HG03175 (cell line): ENCODE data around the gene TMEM131L.

Experiments
- ATAC-seq: cut with Tn5 transposase; IDR thresholded peaks from one replicate; pipeline ENCODE4 v1.9.1; 2021; ENCODE audit warnings: mild to moderate bottlenecking, moderate library complexity; ENCODE audit not compliant: unreplicated experiment

TMEM131L gene

DNA sequence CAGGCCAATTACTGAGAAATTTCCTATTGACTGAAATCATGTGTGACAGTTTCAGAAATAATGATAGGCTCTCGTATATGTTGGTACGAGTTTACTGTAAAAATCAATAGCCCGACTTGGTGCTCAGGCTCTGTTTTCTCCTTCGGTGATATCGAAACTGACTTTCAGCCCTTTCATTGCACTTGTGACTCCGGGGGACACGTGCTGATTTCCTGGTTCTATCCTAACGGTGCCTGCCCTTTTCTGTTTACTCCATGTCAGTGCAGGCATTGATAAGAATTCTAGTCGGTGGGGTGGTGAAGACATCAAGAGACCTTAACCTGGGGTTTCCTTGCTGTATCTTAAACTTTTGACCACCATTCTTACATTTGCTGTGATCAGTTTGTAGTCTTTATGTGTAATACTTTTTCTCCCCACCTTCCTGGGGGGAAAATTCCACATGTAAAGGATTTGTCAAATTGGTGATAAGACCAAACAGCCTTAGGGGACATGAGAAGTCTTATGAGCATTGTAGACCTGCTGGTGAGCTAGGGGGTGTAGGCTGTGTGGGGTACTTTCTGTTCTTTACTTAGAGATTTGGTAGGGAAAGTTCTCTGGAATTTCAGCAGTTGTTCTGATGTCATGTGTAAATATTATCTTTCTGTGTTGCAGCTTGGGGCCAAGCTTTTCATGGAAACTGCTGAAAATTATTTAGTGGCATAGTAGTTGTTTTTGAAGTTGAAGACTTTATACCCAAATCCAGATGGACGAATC is 52.7 kb downstream of the TMEM131L start:
- ATAC-seq = no peak

DNA sequence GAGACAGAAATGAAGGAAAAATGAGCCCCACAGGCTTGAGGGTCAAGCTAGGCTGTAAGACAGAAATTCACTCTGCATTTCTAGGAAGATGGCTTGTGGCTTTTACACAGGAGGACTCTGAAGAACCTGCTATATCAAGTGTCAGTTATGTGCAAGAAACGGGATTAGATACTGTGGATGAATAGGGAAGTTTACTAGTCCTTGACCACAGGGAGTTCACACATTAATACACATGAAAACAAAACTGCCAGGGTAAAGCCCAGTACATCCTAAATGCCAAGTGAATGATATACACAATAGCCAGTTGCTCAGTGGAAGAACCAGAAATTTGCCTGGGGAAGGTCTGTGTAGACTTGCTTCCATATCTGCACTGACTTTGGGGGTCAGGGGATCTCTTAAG is 53.5 kb downstream of the TMEM131L start:
- no peak for ATAC-seq

DNA sequence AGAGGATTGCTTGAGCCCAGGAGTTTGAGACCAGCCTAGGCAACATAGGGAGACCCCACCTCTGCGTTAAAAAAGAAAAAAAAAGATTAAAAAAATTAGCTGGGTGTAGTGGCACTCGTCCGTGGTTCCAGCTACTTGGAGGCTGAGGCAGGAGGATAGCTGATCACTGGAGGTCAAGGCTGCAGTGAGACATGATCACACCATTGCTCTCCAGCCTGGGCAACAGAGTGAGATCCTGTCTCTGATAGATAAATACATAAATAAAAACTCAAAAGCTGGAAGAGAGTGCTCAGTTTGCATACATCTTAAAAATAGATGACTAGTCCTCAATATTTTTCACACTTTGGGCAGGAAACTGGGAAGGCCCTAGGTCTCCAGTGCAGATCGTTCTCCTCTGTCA is 54.1 kb downstream of the TMEM131L start:
- no peak for ATAC-seq

DNA sequence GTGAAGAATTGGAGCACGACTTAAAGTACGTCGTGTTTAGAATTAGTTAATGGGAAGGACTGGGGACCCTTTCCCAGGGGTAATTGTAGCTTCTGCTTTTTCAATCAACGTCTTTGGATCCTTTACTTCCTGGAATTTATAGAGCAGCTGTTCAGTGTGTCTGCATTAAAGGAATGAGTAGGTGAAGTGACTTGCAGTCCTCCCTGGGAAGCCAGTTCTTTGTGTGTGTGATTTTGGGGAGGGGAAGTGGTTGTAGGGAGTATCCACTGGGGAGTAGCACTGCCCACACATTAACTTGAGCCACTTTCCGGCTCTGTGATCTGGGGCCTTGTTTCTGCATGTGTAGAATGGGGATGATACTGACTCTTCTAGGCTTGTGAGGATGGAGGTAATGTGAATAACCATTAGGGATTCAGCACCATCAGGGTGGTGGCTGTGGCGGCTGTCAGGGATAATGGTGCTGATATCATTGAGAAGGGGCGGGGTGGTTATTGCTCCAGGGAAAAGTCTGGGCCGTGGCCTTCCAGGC is 54.7 kb downstream of the TMEM131L start:
- peak; percentile 45 for ATAC-seq

DNA sequence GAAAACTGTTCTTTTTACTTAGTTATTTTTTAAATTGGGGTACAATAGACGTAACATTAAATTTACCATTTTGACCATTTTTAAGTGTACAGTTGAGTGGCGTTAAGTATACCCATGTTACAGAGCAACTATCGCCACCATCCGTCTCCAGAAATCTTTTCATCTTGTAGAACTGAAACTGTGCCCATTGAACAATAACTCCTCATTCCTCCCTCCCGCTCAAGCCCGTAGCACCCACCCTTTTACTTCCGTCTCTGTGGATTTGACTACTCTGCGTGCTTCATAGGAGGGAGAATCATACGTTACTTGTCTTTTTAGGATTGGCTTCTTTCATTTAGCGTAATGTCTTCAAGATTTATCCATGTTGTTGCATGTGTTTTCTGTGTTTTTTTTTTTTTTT is 55.3 kb downstream of the TMEM131L start:
- peak; percentile 25 for ATAC-seq

DNA sequence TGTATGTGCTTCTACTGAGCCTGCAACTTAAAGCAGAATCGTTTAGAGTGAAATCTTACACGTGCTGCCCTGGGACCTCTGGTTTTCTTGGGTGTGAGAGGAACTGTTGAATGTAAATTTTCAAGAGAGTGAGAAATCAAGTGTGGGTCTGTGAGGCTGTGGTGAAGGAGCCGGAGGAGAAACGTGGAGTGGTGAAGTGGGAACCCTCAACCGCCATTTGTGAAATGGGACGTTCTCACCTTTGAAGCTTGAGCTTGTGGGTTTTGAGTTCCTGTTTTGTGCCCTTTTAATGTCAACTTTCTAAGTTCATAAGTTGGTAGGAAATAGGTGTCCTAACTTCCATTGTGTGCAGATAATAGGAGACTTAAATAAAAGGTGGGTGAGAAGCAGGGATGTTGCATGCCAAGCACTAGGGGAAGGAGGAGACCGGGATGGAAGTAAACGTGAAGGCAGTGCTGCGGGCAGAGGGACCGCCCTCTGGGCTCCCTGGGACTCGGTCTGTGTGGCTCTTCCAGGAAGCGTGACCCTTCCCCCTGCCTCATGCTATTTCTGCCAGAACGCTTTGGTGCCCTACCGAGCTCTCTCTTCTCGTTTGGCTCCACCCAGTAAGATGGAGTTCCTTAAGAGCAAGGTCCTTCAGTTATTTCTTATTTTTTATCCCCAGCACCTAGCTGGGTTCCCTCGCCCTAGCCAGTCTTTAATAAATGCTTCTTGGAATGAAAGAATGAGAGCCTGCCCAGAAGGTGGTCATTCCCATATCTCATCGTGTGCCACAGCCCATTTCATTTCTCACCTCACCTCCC is 56.0 kb downstream of the TMEM131L start:
- peak; percentile 49 for ATAC-seq

DNA sequence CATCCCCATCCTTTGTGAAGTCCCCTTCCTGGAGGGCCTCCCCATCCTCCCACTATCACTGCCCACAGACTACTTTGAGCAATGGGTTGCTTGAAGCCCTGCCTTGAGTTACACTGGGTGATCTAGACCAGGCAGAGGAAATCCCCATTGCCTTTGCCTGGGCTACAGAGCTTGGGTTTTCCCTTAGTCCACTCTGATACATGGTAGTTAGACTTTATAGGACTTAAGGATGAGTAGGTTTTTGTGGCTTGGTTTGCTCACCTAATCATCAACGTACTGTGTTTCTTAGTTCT is 56.6 kb downstream of the TMEM131L start:
- peak; percentile 26 for ATAC-seq

DNA sequence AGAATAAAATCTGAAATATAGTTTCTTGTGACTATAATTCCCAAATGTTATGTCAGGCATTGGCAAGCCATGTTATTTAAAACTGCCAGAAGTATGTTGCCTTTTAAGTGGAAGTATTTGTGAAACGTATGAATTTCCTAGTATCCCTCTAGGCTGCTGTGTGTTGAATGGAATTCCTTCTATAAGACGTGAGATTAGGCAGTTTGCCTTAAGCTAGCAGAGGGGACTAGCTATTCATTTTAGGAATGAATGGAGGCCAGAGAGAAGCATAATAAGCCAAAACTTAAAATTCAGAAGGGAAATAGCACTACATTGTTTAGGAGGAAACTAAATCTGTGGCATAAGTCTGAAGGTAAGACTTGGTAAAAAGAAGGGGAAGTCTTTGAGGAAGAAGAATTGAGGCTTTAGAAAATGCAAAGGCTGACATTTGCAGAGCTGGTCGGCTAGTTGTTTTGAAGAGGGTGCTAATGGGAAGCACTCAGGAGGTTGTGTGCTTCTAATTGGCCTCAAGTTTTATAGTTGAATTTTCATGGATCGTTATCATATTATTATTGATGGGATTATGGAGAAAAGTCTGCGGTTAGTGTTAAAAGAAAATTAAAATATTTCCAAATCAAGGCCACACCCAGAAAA is 57.1 kb downstream of the TMEM131L start:
- ATAC-seq = no peak

DNA sequence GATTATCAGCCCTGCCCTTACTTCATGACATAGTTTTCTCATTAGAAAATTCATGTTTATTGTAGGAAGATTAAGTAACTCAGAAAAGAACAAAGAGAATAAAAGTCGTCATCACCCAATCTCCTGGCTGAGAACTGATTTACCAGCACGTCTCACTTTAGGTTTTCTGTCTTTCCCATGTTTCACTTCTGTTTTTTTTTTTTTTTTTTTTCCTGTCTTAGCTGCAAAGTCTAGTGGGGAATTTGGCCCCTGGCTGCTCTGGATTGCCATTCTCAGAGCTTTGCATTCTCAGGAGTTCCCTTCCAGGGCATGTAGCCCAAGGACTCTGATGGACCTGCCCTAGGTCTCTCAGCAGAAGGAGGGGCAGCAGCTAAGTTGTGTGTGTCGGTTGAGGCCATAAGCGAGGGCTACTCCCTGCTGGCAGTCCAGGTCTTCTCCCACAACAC is 57.8 kb downstream of the TMEM131L start:
- ATAC-seq = no peak

DNA sequence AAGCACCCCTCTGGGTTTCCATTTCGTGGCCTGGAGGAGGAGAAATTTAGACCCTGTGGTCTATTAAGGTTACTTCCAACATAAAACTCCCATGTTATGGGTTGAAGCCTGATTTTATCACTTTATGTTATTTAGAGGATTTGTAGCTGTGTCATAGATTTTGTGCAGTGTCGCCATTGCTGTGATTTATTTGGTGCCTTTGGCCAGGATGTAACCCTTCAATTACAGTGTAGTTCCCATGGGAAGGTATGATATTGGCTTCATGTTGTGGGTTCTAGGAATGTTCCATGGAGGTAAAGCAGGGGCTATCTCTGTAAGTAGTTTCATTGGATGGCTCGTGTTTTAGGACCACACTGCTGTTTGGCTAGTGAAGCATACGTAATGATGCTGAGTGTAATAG is 58.5 kb downstream of the TMEM131L start:
- ATAC-seq = no peak

DNA sequence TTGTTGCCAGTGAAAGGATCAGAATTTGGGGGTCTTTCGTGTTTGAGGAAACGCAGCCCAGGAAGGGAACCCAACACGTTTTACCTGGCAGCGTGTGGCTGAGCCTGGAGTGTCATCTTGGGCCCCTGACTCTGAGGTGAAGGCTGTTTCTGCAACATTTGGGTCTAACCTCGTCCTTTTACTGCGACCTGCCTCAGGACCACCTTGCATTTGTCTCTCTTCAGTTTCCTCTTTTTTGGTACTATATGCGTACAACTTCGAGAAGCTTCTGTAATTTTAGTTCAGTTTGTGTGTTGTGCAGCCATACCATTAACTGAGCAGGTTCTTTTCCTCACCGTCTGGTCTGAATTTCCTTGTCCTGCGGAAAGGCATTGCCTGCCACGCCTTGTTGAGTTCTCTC is 61.5 kb downstream of the TMEM131L start:
- ATAC-seq = no peak

DNA sequence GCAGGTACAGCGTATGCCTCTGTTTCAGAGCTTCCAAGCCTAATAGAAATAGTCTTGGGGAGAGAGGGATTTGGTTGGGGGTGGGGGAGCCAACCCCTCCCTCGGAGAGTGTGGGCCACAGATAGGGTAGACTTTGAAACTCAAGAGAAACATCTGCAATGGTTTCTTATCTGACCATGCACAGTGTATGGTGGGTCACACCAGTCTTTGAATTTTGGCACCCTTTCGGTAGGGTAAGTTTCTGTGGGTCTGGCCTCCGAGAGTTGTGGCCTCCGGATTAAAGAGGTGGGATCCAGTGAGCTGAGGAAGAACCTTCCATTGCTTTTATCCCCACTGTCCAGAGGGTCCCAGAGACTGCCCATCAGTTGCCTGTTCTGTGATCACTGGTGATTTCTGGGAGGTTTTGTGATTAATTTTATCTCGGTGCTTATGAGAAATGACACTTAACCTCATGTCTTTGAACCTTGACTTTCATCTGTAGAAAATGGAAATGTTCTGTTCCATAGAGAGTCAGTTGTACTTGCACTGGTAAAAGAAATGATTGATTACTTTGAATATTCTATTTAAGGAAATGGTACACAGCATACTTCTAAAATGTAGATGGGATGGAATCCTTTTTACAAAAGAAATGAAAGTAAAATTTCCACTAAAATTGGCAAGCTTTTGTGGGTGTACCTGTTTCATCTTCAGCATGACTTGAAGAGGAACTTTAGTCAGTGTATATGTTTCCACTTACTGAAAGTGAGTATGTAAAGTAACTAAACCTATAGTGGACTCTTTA is 62.7 kb downstream of the TMEM131L start:
- ATAC-seq = peak; percentile 46

DNA sequence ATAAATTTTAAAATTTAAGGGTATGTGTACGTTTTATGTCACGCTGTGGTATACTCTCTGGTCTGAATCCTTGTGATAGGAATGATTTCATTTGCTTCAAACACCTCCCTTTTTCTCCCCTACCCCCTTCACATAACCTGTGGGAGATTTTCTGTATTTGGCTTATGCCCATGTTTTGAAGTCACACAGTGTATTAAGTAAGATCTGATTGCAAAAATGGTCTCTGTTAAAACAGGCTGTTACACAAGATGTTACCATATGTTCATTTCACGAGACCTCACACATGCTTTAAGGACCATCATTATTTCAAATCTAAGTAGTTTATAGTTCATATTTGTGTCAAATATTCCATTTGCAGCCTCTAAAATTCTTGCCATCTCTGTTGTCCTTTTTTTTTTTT is 63.5 kb downstream of the TMEM131L start:
- no peak for ATAC-seq

DNA sequence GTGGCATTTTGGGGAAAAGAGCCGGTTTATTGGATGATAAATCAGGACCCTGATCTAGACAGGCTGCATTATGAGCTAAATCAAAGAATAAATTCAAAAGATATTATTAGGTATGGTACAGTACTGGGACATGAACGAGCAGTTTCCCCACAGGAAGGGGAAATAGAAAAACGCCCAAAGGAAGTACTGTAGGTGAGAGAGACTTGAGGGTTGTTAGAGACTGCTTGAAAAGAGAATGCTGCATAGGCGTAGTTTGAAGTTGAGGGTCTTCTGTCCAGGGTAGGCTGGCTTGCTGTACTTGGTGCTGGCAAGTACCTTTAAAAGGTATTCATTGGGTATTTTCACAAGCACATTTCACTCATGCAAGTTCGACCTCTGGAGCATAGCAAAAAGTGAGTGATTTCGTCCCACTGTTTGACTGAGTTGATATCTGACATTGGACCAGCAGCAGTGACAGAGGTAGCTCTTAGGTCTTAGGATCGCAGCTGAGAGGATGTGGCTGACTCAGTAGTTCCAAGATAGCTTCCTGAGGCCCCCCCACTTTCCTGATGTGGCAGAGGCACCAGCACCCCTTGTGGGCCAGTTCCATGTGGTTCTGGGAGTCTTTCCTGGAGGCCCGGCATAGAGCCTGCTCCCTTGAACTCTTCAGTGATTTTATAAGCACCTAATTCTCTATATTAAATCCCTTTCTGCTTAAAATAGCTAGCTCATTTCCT is 64.3 kb downstream of the TMEM131L start:
- ATAC-seq = no peak

DNA sequence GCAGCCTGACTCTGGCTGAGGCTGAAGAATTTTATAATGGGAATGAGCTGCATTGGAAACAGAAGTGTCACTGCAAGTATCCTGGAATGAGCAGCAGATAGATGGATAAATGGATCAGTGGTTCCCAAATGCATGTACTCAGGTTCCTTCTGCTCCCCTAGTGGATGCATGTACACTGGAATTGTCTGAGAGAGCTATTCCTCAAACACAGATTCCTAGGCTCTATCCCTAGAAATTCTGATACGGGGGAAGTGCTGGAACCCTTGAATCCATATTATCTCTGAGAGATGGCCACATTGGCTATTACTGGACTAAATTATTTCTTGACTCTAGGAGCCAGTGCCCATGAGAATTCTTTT is 64.8 kb downstream of the TMEM131L start:
- ATAC-seq = no peak

DNA sequence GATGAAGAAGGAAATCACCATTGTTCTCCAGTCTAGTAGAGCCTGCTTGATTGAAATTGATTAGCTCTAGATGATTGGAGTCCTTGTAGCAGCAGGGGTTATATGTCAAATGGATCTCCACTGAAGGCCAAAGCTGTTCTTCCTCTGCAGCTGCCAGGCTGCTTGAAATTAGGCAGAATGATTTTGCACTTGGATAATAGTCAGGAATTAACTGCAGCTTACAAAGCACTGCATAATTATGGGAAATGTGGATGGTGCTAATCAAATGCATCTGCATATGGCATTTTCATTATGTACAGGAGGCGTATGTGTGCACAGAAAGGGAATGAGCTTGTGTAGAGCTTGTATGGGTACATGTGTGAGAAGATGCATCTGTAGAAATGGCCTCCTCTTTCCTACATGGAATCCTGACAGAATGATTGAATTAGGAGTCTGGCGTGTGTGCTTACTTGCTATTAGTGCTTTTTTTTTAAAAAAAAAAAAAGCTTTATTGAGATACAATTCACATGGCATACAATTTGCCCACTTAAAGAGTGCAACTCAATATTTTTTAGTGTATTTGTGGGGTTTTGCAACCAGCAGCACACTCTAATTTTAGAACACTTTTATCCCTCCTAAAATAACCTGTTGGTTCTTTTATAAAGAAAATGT is 65.9 kb downstream of the TMEM131L start:
- no peak for ATAC-seq

DNA sequence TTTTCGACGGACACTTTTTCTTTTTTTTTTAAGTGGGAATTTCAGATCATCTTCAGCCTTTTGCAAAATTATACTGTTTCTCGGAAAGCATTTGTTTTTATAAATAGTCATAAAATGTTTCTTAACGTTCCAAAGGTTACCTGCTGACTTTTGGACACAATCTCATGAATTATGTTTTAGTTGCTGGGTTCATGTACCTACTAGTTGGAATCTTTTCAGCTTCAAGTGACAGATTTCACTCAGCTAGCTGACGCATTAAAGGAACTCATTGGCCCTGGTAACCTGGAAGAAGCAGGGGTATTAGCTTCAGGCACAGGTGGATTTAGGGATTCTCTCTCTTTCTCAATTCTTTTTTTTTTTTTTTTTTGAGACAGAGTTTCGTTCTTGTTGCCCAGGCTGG is 66.5 kb downstream of the TMEM131L start:
- no peak for ATAC-seq

DNA sequence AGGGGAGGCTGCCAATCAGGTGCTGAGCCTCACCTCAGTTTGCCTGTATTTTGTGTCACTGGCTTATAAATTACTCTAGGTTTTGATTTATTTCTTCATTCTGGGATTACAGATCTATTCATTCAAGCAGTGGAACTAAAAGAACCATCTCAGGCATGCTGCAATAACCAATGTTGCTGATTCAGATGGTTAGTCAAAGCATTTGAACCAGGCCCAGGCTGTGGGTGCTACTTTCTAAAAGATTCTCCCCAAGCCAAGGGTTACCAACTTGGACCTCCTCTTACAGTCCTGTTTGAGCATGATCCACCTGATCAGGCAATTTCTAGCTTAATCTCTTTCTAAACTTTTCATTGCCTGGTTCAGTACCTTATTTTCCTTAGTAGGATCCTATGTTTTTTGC is 67.2 kb downstream of the TMEM131L start:
- no peak for ATAC-seq

DNA sequence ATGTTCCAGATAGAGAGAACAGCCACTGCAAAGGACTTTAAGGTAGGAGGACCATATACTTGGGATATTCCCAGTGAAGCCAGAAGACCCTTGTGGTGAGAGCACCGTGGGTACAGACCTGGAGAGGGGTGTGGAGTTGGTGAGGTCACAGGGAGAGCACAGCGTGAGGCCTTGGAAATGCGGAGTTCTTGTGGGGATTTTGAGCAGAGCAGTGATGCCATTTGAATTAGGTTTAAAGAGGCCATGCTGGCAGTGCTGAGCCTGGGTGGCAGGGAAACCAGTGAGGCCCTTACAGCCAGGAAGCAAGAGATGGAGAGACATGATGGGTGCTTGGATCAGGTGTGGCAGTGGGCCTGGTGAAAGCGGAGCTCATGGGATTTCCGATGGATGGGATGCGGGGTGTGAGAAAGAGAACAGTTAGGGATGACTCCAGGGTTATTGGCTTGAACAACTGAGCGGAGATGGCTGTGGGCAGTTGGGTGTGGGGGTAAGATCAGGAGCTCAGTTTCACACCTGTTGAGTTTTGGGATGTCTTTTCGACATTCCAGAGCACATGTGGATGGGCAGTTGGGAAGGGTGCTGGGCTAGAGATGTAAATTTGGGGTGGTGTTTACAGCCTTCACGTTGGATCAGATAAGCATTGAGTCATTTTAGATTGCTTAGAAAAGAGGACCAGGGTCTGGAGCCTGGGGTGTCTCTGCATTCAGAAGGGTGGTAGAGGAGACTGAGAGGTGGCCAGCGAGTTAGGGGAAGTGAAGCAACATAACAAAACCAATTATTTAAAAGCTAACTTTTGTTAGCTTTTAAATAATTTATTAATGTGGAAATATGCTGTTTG is 68.9 kb downstream of the TMEM131L start:
- ATAC-seq = no peak
